GM19035 (cell line): ENCODE results near the gene HEATR3.

Experiments
- ATAC-seq: cut with Tn5 transposase; IDR thresholded peaks from one replicate; pipeline ENCODE4 v1.9.1; 2021; ENCODE audit not compliant: unreplicated experiment

The HEATR3 gene, protein sequence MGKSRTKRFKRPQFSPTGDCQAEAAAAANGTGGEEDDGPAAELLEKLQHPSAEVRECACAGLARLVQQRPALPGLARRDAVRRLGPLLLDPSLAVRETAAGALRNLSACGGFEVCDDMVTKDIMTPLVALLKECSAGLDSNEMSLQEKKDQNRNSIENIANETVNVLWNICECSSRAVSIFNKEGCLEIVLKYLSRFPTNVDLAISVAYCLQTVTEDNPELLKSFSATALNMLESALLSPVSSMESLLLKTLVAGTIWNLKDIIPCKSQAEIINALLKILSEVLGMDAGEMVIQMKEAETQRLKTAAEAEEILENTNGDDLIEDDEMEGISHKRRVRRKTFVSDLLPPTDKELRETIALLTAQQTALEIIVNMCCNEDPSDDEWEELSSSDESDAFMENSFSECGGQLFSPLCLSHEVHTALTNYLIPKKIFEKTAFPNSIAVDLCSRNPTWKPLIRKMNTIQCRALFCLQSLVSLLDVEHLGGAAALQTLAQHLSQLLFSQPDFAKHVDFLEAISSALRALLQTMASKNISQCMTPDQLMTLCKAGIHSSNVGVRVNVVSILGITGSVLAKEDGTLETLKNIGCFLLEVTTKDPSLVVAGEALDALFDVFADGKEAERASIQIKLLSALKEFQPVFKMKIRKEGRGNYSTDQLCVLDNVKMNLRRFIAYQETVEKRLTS

DNA sequence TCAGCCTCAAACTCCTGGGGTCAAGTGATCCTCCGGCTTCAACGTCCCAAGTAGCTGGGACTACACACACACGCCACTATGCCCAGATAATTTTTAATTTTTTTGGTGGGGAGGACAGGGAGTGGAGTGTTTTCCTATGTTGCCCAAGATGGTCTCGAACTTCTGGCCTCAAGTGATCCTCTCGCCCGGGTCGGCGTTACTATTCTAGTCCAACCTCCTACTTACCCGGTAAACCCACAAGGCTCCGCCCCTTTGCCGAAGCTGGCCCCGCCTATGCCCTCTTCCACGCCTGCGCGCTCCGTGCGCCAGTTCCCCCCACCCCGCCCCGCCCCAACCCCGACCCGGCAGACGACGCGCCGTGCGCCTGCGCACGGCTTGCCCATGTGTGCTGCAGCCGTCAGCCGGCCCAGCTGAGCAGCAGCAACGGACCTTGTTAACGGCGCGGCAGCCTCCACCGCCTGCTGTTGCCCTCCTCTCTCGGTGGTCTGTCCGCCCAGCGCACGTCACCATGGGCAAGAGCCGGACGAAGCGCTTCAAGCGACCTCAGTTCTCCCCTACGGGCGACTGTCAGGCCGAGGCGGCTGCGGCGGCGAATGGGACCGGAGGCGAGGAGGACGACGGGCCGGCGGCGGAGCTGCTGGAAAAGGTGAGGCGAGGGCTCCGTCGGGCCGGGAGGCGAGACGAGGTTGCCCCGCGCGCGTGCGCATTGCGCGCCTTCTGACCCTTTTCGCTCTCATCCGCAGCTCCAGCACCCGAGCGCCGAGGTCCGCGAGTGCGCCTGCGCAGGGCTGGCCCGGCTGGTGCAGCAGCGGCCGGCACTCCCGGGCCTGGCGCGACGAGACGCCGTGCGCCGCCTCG is at the start of gene HEATR3:
TSS of gene HEATR3 (plus strand) at position 347 of the 858 bp plus-strand sequence. CDS start at position 509, 162 bp downstream.
- peak; percentile 84 for ATAC-seq

DNA sequence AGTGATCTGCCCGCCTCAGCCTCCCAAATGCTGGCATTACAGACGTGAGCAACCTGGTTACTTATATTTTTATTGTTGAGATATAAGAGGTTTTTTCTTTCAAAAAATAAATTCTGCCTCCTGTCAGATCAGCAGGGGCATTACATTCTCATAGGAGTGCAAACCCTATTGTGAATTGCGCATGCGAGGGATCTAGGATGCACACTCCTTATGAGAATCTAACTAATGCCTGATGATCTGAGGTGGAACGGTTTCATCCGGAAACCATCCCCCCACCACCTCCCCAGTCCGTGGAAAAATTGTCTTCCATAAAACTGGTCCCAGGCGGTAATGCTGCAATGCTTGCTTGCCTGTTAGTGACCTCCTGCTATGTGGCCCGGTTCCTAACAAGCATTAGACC is 48.2 kb upstream of the HEATR3 start:
- no peak for ATAC-seq

DNA sequence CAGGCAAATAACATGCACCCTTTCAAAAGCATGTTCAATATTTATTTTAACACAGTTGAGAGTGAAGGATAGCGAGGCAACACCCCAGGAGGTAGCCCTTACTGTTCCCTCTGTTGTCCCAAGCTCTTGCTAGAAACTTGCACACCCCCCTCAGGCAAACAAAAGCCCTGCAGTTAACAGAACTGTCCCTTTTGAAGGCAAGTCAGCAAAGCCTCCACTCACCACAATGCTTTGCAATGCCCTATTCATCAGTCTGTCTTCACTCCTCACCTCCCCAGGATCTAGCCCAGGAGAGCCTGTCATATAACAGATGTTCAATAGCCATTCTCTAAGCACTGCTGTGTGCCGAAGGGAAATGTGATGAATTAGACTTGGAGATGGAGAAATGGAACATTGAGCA is 44.2 kb upstream of the HEATR3 start:
- ATAC-seq = no peak

DNA sequence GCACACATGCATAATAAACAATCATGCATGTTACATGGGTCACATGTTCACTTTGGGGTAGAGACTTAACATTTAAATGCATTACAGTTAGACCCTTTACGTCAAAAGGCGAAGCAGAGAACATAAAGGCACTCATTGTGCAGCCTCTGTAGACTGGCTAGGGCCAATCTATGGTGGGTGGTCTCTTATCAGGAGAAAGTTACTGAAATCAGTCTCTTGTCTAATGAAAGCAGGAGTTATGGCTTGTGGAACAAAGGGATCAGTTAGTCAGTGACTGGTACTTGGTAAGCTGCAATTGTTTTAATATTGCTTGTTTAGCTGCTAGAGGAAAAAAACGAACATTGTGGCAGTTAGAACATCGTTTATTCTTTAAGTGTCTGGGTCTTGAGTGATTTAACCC is 42.1 kb upstream of the HEATR3 start:
- ATAC-seq = no peak

DNA sequence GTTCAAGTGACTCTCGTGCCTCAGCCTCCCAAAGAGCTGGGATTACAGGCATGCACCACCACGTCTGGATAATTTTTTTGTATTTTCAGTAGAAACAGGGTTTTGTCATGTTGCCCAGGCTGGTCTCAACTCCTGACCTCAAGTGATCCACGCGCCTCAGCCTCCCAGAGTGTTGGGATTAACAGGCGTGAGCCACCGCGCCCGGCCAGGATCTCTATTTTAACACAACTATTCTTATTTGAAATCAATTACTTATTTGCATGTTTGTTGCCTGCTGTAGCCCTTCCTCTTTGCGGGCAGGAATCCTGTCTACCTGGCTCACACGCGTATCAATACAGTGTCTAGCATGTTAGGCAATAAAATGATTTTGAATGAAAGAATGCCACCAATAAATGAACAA is 41.6 kb upstream of the HEATR3 start:
- ATAC-seq = no peak

DNA sequence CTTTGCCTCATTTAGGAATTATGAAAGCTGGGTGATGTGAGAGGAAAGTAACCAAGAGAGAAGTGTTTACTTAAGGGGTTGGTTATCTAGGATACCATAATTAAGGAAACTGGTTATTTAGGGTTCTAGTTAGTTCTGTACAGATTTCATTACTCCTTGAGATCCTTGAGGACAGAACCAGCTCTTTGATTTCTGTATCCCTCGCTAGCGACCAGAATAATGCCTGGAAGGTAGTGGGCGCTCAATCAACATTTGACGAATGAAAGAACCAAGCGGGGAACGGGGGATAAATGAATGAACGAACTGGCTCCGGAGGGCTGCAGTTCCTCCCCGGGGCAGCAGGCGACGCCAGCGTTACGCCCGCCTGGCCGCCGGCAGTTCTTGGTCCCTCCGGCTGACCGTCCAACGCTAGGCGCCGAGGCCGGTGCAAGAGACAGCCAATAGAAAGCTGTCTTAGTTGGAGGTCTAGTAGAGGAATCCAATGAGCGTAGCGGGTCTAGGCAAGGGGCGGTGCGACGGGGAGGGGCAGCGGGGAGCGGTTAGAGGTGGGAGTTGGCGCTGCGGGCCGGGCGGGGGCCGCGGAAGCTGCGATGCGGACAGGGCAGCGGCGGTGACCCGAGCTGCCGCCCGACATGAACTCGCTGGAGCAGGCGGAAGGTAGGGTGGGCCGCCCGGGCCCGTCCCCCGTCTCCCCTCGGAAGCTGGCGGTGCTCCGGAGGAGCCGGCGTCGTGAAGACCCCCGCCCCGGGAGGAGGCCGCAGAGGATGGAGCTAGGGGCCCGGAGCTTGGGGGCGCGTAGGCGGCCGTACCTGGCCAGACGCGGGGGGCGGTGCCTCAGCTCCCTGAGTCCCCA is 40.9 kb upstream of the HEATR3 start, which contains the start of gene CNEP1R1:
TSS of gene CNEP1R1 (plus strand) at position 542 of the 853 bp plus-strand sequence. CDS start at position 633, 91 bp downstream.
- ATAC-seq = peak; percentile 99

DNA sequence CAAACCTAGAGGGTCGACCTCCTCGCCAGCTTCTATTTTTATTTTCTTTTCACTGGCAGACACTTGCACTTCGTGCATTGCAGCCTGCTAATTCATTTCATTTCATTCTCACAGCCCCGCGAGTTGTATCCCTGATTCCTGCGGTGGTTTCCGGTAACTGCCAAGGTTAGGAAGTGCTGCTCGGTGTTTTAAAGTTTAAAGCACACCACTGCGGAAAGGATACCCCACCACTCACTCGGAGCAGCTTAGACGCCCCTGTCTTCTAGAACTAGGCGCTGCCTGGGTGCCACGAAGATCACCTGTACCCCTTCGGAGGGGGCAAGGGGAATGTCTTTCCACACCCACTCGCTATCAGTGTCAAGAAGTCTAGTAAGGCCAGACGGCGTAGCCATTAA is 40.2 kb upstream of the HEATR3 start:
- peak; percentile 16 for ATAC-seq

DNA sequence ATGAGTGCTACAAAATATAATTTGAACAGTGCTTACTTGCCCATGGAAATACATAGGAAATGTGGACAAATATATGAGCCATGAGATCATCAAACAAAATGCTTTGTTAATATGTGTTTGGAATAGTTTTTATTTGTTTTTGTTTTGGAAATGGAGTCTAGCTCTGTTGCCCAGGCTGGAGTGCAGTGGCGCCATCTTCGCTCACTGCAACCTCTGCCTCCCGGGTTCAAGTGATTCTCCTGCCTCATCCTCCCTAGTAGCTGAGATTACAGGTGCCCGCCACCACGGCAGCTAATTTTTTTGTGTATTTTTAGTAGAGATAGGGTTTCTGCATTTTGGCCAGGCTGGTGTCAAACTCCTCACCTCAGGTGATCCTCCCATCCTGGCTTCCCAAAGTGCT is 37.9 kb upstream of the HEATR3 start:
- ATAC-seq = no peak

DNA sequence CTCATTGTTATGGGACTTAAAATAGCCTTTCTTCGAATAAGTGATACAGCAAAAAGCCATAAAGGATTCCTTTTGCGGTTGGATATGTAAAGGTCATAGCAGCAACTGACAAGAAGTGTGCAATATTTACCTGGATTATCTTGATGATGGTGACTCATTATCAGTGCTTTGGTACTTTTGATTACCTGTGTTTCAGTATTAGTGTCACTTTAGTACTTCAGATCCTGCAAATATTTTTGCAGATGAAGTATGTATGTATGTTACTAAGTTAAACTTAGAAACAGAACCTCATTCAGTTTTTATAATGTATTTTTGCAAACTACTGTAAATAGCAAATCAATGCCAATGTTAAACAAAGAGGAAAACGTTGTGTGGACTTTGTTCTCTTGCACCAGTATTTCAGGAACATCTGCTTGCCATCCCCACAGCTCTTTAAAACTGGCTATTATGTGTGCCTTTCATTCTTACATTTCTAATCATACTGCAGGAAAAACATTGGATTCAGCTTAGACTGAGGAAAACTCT is 30.2 kb upstream of the HEATR3 start:
- ATAC-seq = no peak

DNA sequence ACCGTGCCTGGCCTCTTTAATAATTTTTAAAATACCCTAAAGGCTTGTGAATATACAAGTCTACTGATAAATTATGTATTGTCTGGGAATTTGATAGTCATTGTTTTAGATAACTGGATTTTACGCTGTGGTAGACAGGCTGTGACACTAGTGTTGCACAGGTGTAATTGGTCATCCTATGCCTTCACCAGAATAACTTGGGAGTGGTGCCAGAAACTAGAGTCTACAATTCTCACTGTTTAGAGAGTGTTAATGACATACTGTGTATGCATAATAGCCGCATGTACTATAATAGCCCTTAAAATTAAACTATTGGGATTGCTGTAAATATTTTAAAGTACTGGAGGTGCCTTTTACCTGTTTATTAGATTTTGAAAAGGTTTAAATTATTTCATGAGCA is 29.3 kb upstream of the HEATR3 start:
- no peak for ATAC-seq

DNA sequence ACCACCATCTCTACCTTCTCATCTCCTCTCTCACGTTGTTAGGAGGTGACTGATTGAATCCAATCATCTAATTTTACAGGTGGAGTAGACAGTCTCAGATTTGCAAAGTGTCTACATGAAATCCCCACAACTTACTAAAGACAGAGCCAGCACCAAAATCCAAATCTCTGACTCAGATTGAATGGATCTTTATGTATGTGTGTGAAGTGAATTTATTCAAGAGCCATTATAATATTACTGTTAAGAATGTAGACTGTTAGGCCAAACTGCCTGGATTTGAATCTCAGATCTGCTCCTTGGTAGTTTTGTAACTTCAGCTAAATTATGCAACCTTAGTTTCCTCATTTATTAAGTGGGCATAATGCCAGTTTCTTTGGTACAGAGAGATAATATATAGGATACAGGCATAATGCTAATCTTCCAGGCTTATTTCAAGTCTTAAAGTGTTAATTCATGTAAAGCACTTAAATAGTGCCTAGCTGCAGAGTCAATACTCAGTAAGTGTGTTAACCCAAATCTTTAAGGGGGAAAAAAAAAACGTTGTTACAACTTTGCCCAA is 28.0 kb upstream of the HEATR3 start:
- ATAC-seq = no peak

DNA sequence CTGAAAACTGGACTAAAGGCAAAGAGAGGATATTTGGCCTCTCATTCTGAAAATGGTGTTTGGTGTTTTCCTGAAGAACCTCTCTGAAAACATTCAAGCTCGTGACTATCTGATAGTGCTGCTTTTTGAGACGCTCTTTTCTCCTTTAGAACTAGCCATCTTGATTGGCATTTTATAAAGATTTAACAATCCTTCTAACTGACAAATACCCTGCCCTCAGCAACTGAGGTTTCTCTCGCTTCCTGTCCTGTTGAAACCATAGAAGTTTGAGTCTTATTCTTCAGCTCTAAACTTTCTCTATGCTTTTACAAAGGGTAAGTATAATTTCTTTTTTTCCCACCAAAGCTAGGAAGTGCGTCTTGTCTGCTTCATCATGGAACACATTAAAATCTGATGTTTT is 27.5 kb upstream of the HEATR3 start:
- no peak for ATAC-seq

DNA sequence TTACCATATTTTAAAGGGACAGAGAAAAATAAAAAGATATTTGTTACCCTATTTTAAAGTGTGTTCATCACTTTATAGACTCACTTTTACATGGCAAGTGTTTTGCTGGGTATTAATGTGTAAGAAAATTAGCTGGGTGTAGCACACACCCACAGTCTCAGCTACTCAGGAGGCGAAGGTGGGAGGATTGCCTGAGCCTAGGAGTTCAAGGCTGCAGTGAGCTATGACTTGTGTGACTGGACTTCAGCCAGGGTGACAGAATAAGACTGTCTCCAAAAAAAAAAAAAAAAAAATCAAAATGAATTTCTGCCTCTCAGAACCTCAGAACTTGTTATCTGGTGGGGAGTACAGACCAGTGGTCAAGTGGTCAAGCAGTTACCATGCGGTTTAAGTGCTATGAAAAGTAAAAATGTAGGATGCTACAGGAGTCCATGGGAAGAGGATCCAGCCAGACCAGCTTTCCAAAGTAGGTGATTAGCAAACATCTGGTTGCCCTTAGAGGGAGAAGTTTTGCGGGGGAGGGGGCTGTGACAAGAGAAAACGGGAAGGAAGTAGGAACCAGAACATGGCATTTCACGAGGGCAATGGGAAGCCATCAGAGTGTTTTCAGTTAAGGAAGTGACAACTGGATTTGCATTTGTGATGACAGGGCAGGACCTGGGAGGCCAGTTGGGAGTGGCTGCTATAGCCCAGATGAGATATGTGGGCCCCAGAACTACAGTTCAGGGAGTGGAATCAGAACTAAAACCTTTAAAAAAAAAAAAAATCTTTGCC is 26.8 kb upstream of the HEATR3 start:
- ATAC-seq = no peak

DNA sequence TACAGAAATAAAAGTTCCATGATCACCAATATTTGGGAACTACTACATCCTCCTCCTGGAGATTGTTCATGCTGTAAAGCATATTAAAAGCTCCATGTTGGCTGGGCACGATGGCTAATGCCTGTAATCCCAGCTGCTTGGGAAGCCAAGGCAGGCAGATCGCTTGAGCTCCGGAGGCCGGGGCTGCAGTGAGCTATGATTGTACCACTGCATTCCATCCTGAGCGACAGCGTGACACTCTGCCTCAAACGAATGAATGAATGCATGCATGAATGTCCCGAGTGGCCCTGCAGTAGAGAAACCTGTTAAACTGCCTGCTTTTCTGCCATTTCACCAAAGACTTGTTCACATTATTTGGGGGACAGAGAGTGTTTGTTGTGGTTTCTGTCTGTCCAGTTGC is 25.8 kb upstream of the HEATR3 start:
- ATAC-seq = no peak

DNA sequence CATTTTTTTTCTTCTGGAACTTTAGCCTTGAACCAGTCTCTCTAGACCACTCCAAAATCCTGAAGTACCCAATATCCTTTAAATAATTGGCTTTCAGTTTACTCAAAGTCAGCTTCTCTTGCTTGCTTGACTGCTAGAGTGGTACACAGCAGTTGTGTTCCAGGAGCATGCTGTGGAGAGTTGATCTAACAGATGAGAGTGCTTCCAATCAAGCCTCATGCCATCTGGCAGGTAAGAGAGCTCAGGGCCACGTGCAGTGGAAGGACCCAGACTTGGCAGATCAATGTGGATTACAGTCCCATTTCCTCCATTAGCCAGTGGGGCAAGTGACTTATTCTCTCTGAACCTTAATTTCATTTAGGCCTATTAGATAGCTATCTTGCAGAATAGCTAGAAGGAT is 25.1 kb upstream of the HEATR3 start:
- ATAC-seq = no peak

DNA sequence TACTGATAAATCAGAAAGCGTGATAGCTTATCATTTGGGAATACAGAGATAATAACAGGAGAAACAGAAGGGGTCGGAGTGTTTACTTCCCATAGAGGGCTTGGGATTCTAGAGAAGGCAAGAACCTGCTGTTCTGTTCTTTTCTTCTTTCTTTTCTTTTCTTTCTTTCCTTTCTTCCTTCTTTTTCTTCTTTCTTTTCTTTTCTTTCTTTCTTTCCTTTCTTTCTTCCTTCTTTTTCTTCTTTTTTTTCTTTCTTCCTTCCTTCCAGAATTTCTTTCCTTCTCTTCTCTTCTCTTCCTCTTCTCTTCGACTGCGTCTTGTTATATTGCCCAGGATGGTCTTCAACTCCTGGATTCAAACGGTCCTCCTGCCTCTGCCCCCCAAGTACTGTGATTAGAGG is 22.4 kb upstream of the HEATR3 start:
- ATAC-seq = no peak

DNA sequence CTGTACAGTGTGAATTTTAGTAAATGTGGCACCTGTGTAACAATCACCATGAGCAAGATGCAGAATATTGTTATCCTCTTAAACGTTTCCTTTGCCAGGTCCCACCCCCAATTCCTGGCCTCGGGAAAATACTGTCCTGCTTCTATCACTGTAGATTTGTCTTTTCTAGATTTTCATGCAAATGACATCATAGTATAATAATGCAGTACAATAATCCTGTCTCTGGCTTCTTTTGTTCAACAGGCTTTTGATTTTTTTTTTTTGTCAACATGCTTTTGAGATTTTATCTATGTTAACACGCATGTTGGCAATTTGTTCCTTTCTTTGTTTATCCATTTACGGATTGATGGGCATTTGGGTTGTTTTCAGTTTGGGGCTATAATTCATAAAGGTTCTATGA is 20.4 kb upstream of the HEATR3 start:
- no peak for ATAC-seq

DNA sequence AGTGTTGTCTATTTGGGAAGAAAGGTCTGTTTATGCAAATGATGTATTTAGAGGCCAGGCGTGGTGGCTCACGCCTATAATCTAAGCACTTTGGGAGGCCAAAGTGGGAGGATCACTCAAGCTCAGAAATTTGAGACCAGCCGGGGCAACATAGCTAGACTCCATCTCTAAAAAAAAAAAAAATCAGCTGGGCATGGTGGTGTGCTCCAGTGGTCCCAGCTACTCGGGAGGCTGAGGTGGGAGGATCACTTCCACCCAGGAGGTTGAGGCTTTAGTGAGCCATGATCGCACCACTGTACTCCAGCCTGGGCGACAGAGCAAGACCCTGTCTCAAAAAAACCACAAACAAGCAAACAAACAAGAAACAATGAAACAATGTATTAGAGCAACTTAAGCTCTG is 18.9 kb upstream of the HEATR3 start:
- no peak for ATAC-seq

DNA sequence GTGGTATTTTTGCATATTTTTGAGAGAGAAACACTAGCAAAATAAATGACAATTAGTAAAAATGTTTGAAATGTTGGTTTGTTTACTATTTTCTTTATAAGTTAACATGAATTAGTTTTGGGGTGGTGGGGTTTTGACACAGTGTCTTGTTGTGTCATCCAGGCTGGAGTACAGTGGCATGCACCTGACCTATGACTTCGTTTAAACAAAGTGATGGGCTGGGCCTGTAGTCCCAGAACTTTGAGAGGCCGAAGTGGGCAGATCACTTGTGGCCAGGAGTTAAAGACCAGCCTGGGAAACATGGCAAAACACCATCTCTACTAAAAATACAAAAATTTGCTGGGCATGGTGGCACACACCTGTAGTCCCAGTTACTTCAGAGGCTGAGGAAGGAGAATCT is 17.9 kb upstream of the HEATR3 start:
- ATAC-seq = no peak
